ENCODE results near the gene ETV6. TPM values are rescaled to one million over a fixed set of nuclear protein-coding genes. Genes with fewer than 3 reads are reported as not detected.

Gene ETV6
- total and polyA plus RNA-seq, 2 of the 8 experiments (the other 6 are each of a cell fraction or from before 2014, with no cell fraction given), result 5.5 to 23.9 TPM

DNA sequence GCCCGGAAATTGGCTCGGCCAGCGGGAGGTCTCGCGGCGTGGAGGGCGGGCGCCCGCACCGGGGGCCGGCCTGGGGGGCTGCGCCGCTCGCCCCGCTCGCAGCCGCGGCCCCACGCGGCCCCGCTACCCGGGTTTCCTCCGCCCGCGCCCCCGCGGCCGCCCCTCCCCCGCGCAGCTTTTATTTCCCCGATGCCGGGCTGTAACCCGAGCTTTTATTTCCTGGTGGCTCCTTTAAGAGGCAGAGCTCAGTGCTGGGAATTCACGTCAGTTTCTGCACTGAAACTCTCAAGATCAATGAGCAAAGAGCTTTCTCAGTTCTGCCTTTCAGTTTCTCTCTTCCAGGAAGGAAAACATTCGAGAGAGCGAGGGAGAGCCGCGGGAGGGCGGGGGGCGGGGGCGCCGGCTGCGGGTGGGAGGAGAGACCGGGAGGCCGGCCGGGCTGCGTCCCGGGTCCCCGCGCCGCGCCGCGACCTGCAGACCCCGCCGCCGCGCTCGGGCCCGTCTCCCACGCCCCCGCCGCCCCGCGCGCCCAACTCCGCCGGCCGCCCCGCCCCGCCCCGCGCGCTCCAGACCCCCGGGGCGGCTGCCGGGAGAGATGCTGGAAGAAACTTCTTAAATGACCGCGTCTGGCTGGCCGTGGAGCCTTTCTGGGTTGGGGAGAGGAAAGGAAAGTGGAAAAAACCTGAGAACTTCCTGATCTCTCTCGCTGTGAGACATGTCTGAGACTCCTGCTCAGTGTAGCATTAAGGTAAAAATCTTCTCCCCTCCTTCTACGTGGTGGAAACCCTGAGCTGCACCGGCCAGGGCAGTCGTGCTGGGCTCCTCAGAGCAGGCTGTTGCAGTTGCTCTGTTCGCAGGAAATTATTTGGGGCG lies at the start of gene ETV6 (continued):
- no peak for TF ChIP-seq CBX5 (IDR thresholded peaks at IDR 0.05; ENCODE audit: low read depth, low read length)
- TF ChIP-seq PHF8 (conservative IDR thresholded peaks at IDR 0.05; ENCODE audit: low read depth, low read length), result 0 out of 2 replicates have a peak, but pooled peaks have one; percentile 31

Data from H1 (cell line).